GM12878 (cell line): ENCODE data around the gene PTH2R.

Source experiments
- CEBPB ChIP-seq, 2 experiments: fragments of 150-350 bp in 1 of 2; IDR thresholded peaks; 2 replicates each; pipeline ENCODE4 v1.6.1; 2012 to 2014; ENCODE audit warnings: low read depth in 2 of 2, low read length in 2 of 2, borderline replicate concordance in 1 of 2, inconsistent platforms in 1 of 2
- EZH2 ChIP-seq: IDR thresholded peaks from 2 replicates; pipeline ENCODE4 v1.6.1; 2012; ENCODE audit warnings: low read depth, mild to moderate bottlenecking, control low read depth, inconsistent platforms, low read length, borderline replicate concordance; ENCODE audit not compliant: control insufficient read depth
- MYC ChIP-seq: IDR thresholded peaks from 2 replicates; pipeline ENCODE4 v1.6.1; 2011; ENCODE audit warnings: mild to moderate bottlenecking, low read length, moderate library complexity, inconsistent platforms; ENCODE audit not compliant: insufficient read depth, insufficient replicate concordance, insufficient read length, severe bottlenecking
- POLR2A ChIP-seq: IDR thresholded peaks from 2 replicates; pipeline ENCODE4 v1.6.1; 2011; ENCODE audit warnings: low read depth, mild to moderate bottlenecking, low read length
- POLR2AphosphoS5 ChIP-seq: IDR thresholded peaks from 2 replicates; pipeline ENCODE4 v1.6.1; 2011; ENCODE audit warnings: mild to moderate bottlenecking, low read length, inconsistent platforms
- RCOR1 ChIP-seq: conservative IDR thresholded peaks from 2 replicates; pipeline ENCODE4 v1.6.1; 2012; ENCODE audit warnings: low read depth, low read length, improper control_type of control experiment
- SRF ChIP-seq, 2 experiments: IDR thresholded peaks; 2 replicates each; pipeline ENCODE4 v1.6.1; 2011; ENCODE audit warnings: low read depth in 2 of 2, low read length in 2 of 2, mild to moderate bottlenecking in 1 of 2, moderate library complexity in 1 of 2
- TF ChIP-seq, protein P1 (sequence below), 3 experiments: IDR thresholded peaks in 2 of 3; conservative IDR thresholded peaks in 1 of 3; 2 replicates each; pipeline ENCODE4 v1.5.1; 2011; ENCODE audit warnings: low read depth in 3 of 3, low read length in 3 of 3, mild to moderate bottlenecking in 3 of 3, control low read depth in 2 of 3, moderate library complexity in 2 of 3, inconsistent platforms in 1 of 3, mixed read lengths in 1 of 3; ENCODE audit not compliant: control insufficient read depth in 2 of 3, insufficient read depth in 1 of 3; ENCODE audit errors: extremely low read depth in 1 of 3

DNA sequence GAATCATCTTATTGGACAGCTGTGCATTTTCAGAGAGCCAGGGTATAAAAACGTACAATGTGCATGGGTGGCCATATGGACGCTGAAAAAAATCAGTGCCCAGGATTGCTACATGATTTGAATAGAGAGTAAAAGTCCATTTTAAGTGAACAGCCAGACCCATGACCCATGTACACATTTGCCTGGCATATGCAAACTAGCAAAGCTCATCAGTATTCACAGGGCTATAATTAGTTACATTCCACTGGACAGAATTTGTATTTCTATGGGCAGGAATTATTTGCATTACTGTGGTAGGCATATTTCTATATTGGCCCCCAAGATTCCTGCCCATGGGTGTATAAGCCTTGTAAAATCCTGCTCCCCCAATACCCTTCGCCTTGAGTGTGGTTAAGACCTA is 78.8 kb downstream of the PTH2R start:
- TF ChIP-seq MYC = no peak
- no peak for TF ChIP-seq EZH2
- no peak for TF ChIP-seq POLR2AphosphoS5
- TF ChIP-seq POLR2A = no peak
- TF ChIP-seq CEBPB (IDR thresholded peaks at IDR 0.05; ENCODE audit: borderline replicate concordance in 1 of 2, low read depth in 2 of 2, low read length in 2 of 2) = no peak
- no peak for TF ChIP-seq RCOR1
- no peak for TF ChIP-seq SRF (IDR thresholded peaks at IDR 0.05; ENCODE audit: low read depth in 2 of 2, low read length in 2 of 2)
- TF ChIP-seq, protein P1, sequence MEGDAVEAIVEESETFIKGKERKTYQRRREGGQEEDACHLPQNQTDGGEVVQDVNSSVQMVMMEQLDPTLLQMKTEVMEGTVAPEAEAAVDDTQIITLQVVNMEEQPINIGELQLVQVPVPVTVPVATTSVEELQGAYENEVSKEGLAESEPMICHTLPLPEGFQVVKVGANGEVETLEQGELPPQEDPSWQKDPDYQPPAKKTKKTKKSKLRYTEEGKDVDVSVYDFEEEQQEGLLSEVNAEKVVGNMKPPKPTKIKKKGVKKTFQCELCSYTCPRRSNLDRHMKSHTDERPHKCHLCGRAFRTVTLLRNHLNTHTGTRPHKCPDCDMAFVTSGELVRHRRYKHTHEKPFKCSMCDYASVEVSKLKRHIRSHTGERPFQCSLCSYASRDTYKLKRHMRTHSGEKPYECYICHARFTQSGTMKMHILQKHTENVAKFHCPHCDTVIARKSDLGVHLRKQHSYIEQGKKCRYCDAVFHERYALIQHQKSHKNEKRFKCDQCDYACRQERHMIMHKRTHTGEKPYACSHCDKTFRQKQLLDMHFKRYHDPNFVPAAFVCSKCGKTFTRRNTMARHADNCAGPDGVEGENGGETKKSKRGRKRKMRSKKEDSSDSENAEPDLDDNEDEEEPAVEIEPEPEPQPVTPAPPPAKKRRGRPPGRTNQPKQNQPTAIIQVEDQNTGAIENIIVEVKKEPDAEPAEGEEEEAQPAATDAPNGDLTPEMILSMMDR (IDR thresholded peaks at IDR 0.05 in 2 of 3, conservative IDR thresholded peaks at IDR 0.05 in 1 of 3; ENCODE audit: control insufficient read depth in 2 of 3, extremely low read depth in 1 of 3, insufficient read depth in 1 of 3, low read depth in 3 of 3, low read length in 3 of 3) = no peak
